Measurements from ENCODE around the gene LDLRAD4.

DNA sequence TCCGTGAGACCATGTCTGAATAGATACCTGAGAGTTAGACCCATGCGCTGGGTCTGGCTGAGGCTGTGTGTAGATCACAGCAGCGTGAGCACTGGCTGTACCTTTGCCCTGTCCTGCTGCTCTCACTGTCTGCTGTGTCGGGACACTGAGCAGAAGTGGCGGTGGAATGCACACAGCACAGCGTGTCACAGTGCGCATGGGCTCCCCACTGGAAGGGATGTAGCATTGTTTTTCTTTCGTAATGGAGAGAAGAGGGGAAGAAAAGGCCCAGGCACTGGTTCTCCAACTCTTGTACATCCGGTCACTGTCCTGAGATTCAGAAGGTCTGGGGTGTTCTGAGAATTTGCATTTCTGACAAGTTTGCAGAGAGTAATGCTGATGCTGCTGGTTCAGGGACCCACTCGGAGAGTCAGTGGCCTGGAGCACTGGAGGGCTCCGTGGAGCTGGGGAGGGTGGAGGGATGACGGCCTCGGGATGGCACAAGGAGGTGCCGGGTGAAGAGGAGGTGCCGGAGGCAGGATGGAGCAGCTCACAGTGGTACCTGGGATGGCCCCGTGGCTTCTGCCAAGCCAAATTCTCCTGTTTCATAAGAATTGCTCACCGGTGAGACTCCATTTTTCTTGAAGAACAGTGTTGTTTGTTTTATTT, 252.8 kb downstream of the LDLRAD4 start:
- TF ChIP-seq CTCF (IDR thresholded peaks at IDR 0.05), result no peak
- no peak for TF ChIP-seq POLR2AphosphoS5 (IDR thresholded peaks at IDR 0.05)
- no peak for TF ChIP-seq EP300 (IDR thresholded peaks at IDR 0.05)
- no peak for TF ChIP-seq POLR2A (IDR thresholded peaks at IDR 0.05)

All from stomach (tissue), 4 donors.